Activated naive CD8-positive, alpha-beta T cell treated with anti-CD3 and anti-CD28 coated beads for 36 hours (primary cell): ENCODE measurements around the gene SCFD2. TPM values are rescaled to one million over a fixed set of nuclear protein-coding genes. Genes with fewer than 3 reads are reported as not detected.
"Not testable (repeated sequence)": the region's sequence is repeated elsewhere in the genome, so short reads cannot be mapped to it uniquely, and the experiment has no call there.

Experiments used
- DNase-seq: peaks from one replicate; pipeline ENCODE4 v3.0.0; 2021
- H3K27ac Mint-ChIP-seq: one replicate; pipeline ENCODE4 v1.8.0; 2022; ENCODE audit warnings: mild to moderate bottlenecking, moderate library complexity, mixed read lengths
- H3K27me3 Mint-ChIP-seq: one replicate; pipeline ENCODE4 v1.8.0; 2022; ENCODE audit warnings: mild to moderate bottlenecking, mixed read lengths
- H3K36me3 Mint-ChIP-seq: one replicate; pipeline ENCODE4 v1.8.0; 2021; ENCODE audit warnings: mild to moderate bottlenecking, mixed read lengths
- H3K4me1 Mint-ChIP-seq: one replicate; pipeline ENCODE4 v1.8.0; 2021; ENCODE audit warnings: mixed read lengths
- H3K4me3 Mint-ChIP-seq: one replicate; pipeline ENCODE4 v1.8.0; 2022; ENCODE audit warnings: mild to moderate bottlenecking, moderate library complexity, mixed read lengths
- H3K9me3 Mint-ChIP-seq: one replicate; pipeline ENCODE4 v1.8.0; 2022; ENCODE audit warnings: mixed read lengths
- total RNA-seq, 2 experiments: library from RNA; stranded (reverse); gene quantifications; one replicate each; pipeline ENCODE4 v1.2.3, GENCODE V29; 2021

SCFD2 gene
- total RNA-seq, 2 experiments from 2014 or later, result 21.9 to 23.7 TPM

GRCh38 chr4:53355930-53356521 is 9.8 kb downstream of the SCFD2 start:
- peaks cover 21% of the 10 kb centered on the region for H3K4me1 Mint-ChIP-seq
- peaks cover 48% of the 10 kb centered on the region for H3K36me3 Mint-ChIP-seq
- no peak overlapping the region for H3K27ac Mint-ChIP-seq
- H3K27me3 Mint-ChIP-seq, result no peaks in the 10 kb centered on the region
- no peak for DNase-seq
- peaks cover 2% of the 10 kb centered on the region for H3K9me3 Mint-ChIP-seq
- H3K4me3 Mint-ChIP-seq, result no peak overlapping the region

- Mint-ChIP-seq H3K36me3 (peaks cover 58% of the 10 kb centered on the region), H3K9me3 (peaks cover 2% of the 10 kb centered on the region), H3K27ac (no peak overlapping the region), H3K27me3 (no peaks in the 10 kb centered on the region), H3K4me1 (peaks cover 4% of the 10 kb centered on the region), H3K4me3 (no peak overlapping the region)
- DNase-seq, result no peak
Observed at GRCh38 chr4:53354012-53354722, 11.7 kb downstream of the SCFD2 start.

- H3K36me3 Mint-ChIP-seq, result peaks cover 76% of the 10 kb centered on the region
- H3K9me3 Mint-ChIP-seq, result peaks cover 9% of the 10 kb centered on the region
- no peaks in the 10 kb centered on the region for H3K4me1 Mint-ChIP-seq
- no peak overlapping the region for H3K27ac Mint-ChIP-seq
- H3K27me3 Mint-ChIP-seq, result no peaks in the 10 kb centered on the region
- DNase-seq, result no peak
- no peak overlapping the region for H3K4me3 Mint-ChIP-seq
Observed at GRCh38 chr4:53349091-53349491, 16.8 kb downstream of the SCFD2 start.

- no peak for DNase-seq
- peaks cover 4% of the 10 kb centered on the region for H3K4me1 Mint-ChIP-seq
- no peak overlapping the region for H3K27ac Mint-ChIP-seq
- H3K4me3 Mint-ChIP-seq, result no peak overlapping the region
- peaks cover 16% of the 10 kb centered on the region for H3K9me3 Mint-ChIP-seq
- no peaks in the 10 kb centered on the region for H3K27me3 Mint-ChIP-seq
- peaks cover 77% of the 10 kb centered on the region for H3K36me3 Mint-ChIP-seq
Observed at GRCh38 chr4:53348046-53348445, 17.8 kb downstream of the SCFD2 start.

- Mint-ChIP-seq H3K4me1 (peaks cover 5% of the 10 kb centered on the region), H3K4me3 (no peak overlapping the region), H3K9me3 (peaks cover 23% of the 10 kb centered on the region), H3K27me3 (no peaks in the 10 kb centered on the region), H3K27ac (no peak overlapping the region), H3K36me3 (peaks cover 79% of the 10 kb centered on the region)
- no peak for DNase-seq
Observed at GRCh38 chr4:53346920-53347852, 18.7 kb downstream of the SCFD2 start.

GRCh38 chr4:53346392-53346791 is 19.5 kb downstream of the SCFD2 start:
- not testable (repeated sequence) for H3K27ac Mint-ChIP-seq, H3K27me3 Mint-ChIP-seq, DNase-seq, H3K4me1 Mint-ChIP-seq, H3K4me3 Mint-ChIP-seq
- H3K9me3 Mint-ChIP-seq, result peaks cover 28% of the 10 kb centered on the region
- peaks cover 85% of the 10 kb centered on the region for H3K36me3 Mint-ChIP-seq

GRCh38 chr4:53340145-53340544 is 25.7 kb downstream of the SCFD2 start:
- Mint-ChIP-seq H3K9me3 (peaks cover 34% of the 10 kb centered on the region), H3K36me3 (peaks cover 73% of the 10 kb centered on the region)

GRCh38 chr4:53334916-53335315 is 30.9 kb downstream of the SCFD2 start:
- not testable (repeated sequence) for DNase-seq, H3K4me3 Mint-ChIP-seq, H3K9me3 Mint-ChIP-seq, H3K27ac Mint-ChIP-seq, H3K4me1 Mint-ChIP-seq, H3K27me3 Mint-ChIP-seq
- peaks cover 43% of the 10 kb centered on the region for H3K36me3 Mint-ChIP-seq

More at GRCh38 chr4:53340145-53340544, 25.7 kb downstream of the SCFD2 start:
- H3K27ac Mint-ChIP-seq, H3K4me3 Mint-ChIP-seq, DNase-seq, H3K27me3 Mint-ChIP-seq: not testable (repeated sequence)
- H3K4me1 Mint-ChIP-seq, result peaks cover 14% of the 10 kb centered on the region

- no peaks in the 10 kb centered on the region for H3K27me3 Mint-ChIP-seq
- no peak overlapping the region for H3K4me3 Mint-ChIP-seq
Observed at GRCh38 chr4:53326535-53326934, 39.3 kb downstream of the SCFD2 start.

GRCh38 chr4:53322696-53323095 is 43.2 kb downstream of the SCFD2 start:
- Mint-ChIP-seq H3K36me3 (peaks cover 27% of the 10 kb centered on the region), H3K4me1 (peaks cover 25% of the 10 kb centered on the region), H3K27me3 (no peaks in the 10 kb centered on the region), H3K4me3 (no peak overlapping the region), H3K27ac (no peak overlapping the region), H3K9me3 (no peaks in the 10 kb centered on the region)
- DNase-seq, result no peak

More at GRCh38 chr4:53326535-53326934, 39.3 kb downstream of the SCFD2 start:
- Mint-ChIP-seq H3K9me3 (peaks cover 4% of the 10 kb centered on the region), H3K4me1 (peaks cover 22% of the 10 kb centered on the region), H3K36me3 (peaks cover 47% of the 10 kb centered on the region), H3K27ac (no peak overlapping the region)
- DNase-seq, result no peak

GRCh38 chr4:53321984-53322289 is 43.9 kb downstream of the SCFD2 start:
- H3K4me3 Mint-ChIP-seq, result no peak overlapping the region
- no peak overlapping the region for H3K27ac Mint-ChIP-seq
- H3K27me3 Mint-ChIP-seq, result no peaks in the 10 kb centered on the region
- H3K9me3 Mint-ChIP-seq, result no peaks in the 10 kb centered on the region
- H3K36me3 Mint-ChIP-seq, result peaks cover 20% of the 10 kb centered on the region
- H3K4me1 Mint-ChIP-seq, result peaks cover 25% of the 10 kb centered on the region
- no peak for DNase-seq

- DNase-seq, result no peak
- H3K4me1 Mint-ChIP-seq, result peaks cover 20% of the 10 kb centered on the region
- H3K27me3 Mint-ChIP-seq, result no peaks in the 10 kb centered on the region
- no peaks in the 10 kb centered on the region for H3K9me3 Mint-ChIP-seq
- no peak overlapping the region for H3K4me3 Mint-ChIP-seq
- H3K27ac Mint-ChIP-seq, result no peak overlapping the region
- H3K36me3 Mint-ChIP-seq, result peaks cover 16% of the 10 kb centered on the region
Observed at GRCh38 chr4:53321151-53321983, 44.5 kb downstream of the SCFD2 start.

GRCh38 chr4:53315300-53315699 is 50.6 kb downstream of the SCFD2 start:
- H3K4me3 Mint-ChIP-seq, result no peak overlapping the region
- peaks cover 11% of the 10 kb centered on the region for H3K36me3 Mint-ChIP-seq
- peaks cover 13% of the 10 kb centered on the region for H3K4me1 Mint-ChIP-seq
- H3K9me3 Mint-ChIP-seq, result no peaks in the 10 kb centered on the region
- DNase-seq, result no peak
- H3K27ac Mint-ChIP-seq, result no peak overlapping the region
- no peaks in the 10 kb centered on the region for H3K27me3 Mint-ChIP-seq

- Mint-ChIP-seq H3K4me1 (peaks cover 19% of the 10 kb centered on the region), H3K4me3 (no peak overlapping the region), H3K27me3 (no peaks in the 10 kb centered on the region), H3K27ac (no peak overlapping the region), H3K36me3 (peaks cover 17% of the 10 kb centered on the region), H3K9me3 (no peaks in the 10 kb centered on the region)
- no peak for DNase-seq
Observed at GRCh38 chr4:53314252-53314651, 51.6 kb downstream of the SCFD2 start.
